Measurements from ENCODE around the gene TRAPPC3. TPM values are rescaled to one million over a fixed set of nuclear protein-coding genes. Genes with fewer than 3 reads are reported as not detected.
A peak's percentile ranks its signal among the peaks of the same experiment; 100 is the strongest.

Gene TRAPPC3
- total and polyA plus RNA-seq, 9 of the 15 experiments (the other 6 are each of a cell fraction or from before 2014, with no cell fraction given) = 20.6 to 141 (median 112) TPM

- FAIRE-seq (peak; percentile 93), DNase-seq (ENCODE audit: extremely low read depth in 1 of 4, low spot score in 3 of 4) (peak; percentile 75 to 90 (median 82)), ATAC-seq (peak; percentile 98)
- POLR2A ChIA-PET = interaction anchor here (0.6 to 2.7 kb wide), 12 partner anchors 12 to 1572 kb away, joined by 3 to 16 read pairs (median 4); partner anchors contain the start of genes THRAP3 and TRAPPC3
- Histone ChIP-seq H3K4me1 (replicated peaks in 1 of 2; ENCODE audit: control insufficient read depth in 2 of 2, insufficient read depth in 2 of 2, low read length in 2 of 2) (peaks cover 5 to 6% of the 10 kb centered on the region in 2 experiments; a peak in 3 of 5 replicates), H2AFZ (ENCODE audit: low read depth, low read length) (peak overlapping the region; percentile 90), H3K4me3 (no peak overlapping the region), H3K9me1 (ENCODE audit: control insufficient read depth, insufficient read depth, low read length) (no peaks in the 10 kb centered on the region), H3K36me3 (ENCODE audit: control insufficient read depth, insufficient read depth, low read length) (no peaks in the 10 kb centered on the region), H3K9me3 (replicated peaks; ENCODE audit: control insufficient read depth, insufficient read depth, low read depth, low read length) (no peaks in the 10 kb centered on the region), H3K79me2 (ENCODE audit: control insufficient read depth, insufficient read depth, low read length) (no peaks in the 10 kb centered on the region), H4K20me1 (replicated peaks; ENCODE audit: control insufficient read depth, insufficient read depth, low read length) (no peaks in the 10 kb centered on the region), H3K27ac (ENCODE audit: extremely low read depth, low read depth, low read length) (peak overlapping the region; percentile 6; the same call in 1 of the 3 replicates), H3K9ac (ENCODE audit: insufficient read depth in 1 of 2, low read depth in 2 of 2, low read length in 2 of 2) (peak overlapping the region; percentile 22 to 63; a peak in 3 of 4 replicates), H3K27me3 (ENCODE audit: control insufficient read depth in 2 of 2, insufficient read depth in 2 of 2, low read length in 2 of 2) (no peaks in the 10 kb centered on the region), H3K4me2 (ENCODE audit: insufficient read depth, low read length) (peak overlapping the region; percentile 24; the same call in 1 of the 2 replicates)
- in situ Hi-C loops (cut with MboI) = loop anchor here (5.0 kb wide), 1 partner anchor 96 kb away; no protein-coding TSS in a partner anchor
- intact Hi-C loops (cut with micrococcal nuclease) = loop anchor here (1.0 to 10.0 kb wide), 5 partner anchors 27 to 237 kb away; partner anchors contain the start of gene TRAPPC3
- WGBS (ENCODE audit: insufficient coverage, low coverage, missing lambda C conversion rate) = 10% methylated on average over 9 of the region's 9 CpGs
- no TSS peak for BruUV-seq (replicated peaks)
- CTCF ChIA-PET (ENCODE audit: low intra/inter-chr PET ratio) = interaction anchor here (1.1 to 4.1 kb wide), 6 partner anchors 38 to 233 kb away, joined by 4 to 64 read pairs (median 10); partner anchors contain the start of gene TRAPPC3
- TF ChIP-seq XRCC5 (IDR thresholded peaks at IDR 0.05; ENCODE audit: low read depth, low read length) = no peak; the same call in 1 of the 2 replicates
- no peak for TF ChIP-seq TCF7 (IDR thresholded peaks at IDR 0.05; ENCODE audit: borderline replicate concordance)
- TF ChIP-seq, protein P1, sequence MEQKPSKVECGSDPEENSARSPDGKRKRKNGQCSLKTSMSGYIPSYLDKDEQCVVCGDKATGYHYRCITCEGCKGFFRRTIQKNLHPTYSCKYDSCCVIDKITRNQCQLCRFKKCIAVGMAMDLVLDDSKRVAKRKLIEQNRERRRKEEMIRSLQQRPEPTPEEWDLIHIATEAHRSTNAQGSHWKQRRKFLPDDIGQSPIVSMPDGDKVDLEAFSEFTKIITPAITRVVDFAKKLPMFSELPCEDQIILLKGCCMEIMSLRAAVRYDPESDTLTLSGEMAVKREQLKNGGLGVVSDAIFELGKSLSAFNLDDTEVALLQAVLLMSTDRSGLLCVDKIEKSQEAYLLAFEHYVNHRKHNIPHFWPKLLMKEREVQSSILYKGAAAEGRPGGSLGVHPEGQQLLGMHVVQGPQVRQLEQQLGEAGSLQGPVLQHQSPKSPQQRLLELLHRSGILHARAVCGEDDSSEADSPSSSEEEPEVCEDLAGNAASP (IDR thresholded peaks at IDR 0.05) = no peak
- no peak for TF ChIP-seq ZNF79 (CRISPR knock-in tag; IDR thresholded peaks at IDR 0.05; ENCODE audit: low read depth)
- TF ChIP-seq HMG20A (CRISPR knock-in tag; conservative IDR thresholded peaks at IDR 0.05) = no peak
- no peak for TF ChIP-seq RFX5 (IDR thresholded peaks at IDR 0.05; ENCODE audit: low read depth, low read length)
- no peak for TF ChIP-seq MCM3 (IDR thresholded peaks at IDR 0.05)
- no peak for TF ChIP-seq XRCC3 (IDR thresholded peaks at IDR 0.05)
- TF ChIP-seq, protein P2, sequence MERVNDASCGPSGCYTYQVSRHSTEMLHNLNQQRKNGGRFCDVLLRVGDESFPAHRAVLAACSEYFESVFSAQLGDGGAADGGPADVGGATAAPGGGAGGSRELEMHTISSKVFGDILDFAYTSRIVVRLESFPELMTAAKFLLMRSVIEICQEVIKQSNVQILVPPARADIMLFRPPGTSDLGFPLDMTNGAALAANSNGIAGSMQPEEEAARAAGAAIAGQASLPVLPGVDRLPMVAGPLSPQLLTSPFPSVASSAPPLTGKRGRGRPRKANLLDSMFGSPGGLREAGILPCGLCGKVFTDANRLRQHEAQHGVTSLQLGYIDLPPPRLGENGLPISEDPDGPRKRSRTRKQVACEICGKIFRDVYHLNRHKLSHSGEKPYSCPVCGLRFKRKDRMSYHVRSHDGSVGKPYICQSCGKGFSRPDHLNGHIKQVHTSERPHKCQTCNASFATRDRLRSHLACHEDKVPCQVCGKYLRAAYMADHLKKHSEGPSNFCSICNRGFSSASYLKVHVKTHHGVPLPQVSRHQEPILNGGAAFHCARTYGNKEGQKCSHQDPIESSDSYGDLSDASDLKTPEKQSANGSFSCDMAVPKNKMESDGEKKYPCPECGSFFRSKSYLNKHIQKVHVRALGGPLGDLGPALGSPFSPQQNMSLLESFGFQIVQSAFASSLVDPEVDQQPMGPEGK (CRISPR knock-in tag; IDR thresholded peaks at IDR 0.05; ENCODE audit: borderline replicate concordance) = no peak
- TF ChIP-seq RBM34 (IDR thresholded peaks at IDR 0.05; ENCODE audit: borderline replicate concordance, insufficient read depth, low read length) = no peak
- TF ChIP-seq PHTF2 (CRISPR knock-in tag; IDR thresholded peaks at IDR 0.05) = no peak
- no peak for TF ChIP-seq IRF2 (CRISPR knock-in tag; IDR thresholded peaks at IDR 0.05)
- TF ChIP-seq ILK (tag; IDR thresholded peaks at IDR 0.05; ENCODE audit: borderline replicate concordance, low read depth) = no peak
- peak; percentile 44; the same call in 1 of the 2 replicates for TF ChIP-seq ZBTB17 (CRISPR knock-in tag; IDR thresholded peaks at IDR 0.05)
- TF ChIP-seq, protein P3, sequence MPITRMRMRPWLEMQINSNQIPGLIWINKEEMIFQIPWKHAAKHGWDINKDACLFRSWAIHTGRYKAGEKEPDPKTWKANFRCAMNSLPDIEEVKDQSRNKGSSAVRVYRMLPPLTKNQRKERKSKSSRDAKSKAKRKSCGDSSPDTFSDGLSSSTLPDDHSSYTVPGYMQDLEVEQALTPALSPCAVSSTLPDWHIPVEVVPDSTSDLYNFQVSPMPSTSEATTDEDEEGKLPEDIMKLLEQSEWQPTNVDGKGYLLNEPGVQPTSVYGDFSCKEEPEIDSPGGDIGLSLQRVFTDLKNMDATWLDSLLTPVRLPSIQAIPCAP (CRISPR knock-in tag; IDR thresholded peaks at IDR 0.05; ENCODE audit: borderline replicate concordance) = no peak
Measured at GRCh38 chr1:36187800-36188593, 38.7 kb upstream of the TRAPPC3 start.

All from K562 (cell line).